Measurements from ENCODE around the gene WWC2. TPM values are rescaled to one million over a fixed set of nuclear protein-coding genes. Genes with fewer than 3 reads are reported as not detected.

The WWC2 gene
- total RNA-seq, 1 donor from 2014 or later = 11.1 TPM

GRCh38 chr4:183360161-183360919, 261.3 kb downstream of the WWC2 start:
- no peak for ATAC-seq

- no peak for ATAC-seq
These were observed 263.0 kb downstream of the WWC2 start for GRCh38 chr4:183362036-183362435.

- peak; percentile 30 for ATAC-seq
These were observed 264.0 kb downstream of the WWC2 start for GRCh38 chr4:183362916-183363542.

GRCh38 chr4:183364025-183364424, 265.0 kb downstream of the WWC2 start:
- no peak for ATAC-seq

- ATAC-seq = no peak
These were observed 267.3 kb downstream of the WWC2 start for GRCh38 chr4:183366206-183366835.

- ATAC-seq = no peak
These were observed 270.0 kb downstream of the WWC2 start for GRCh38 chr4:183369073-183369472.

Other genes starting within 250 kb of the WWC2 start
- gene DCTD, start 181.9 kb upstream of the WWC2 start, total RNA-seq = 72.1 TPM
- gene CLDN22, start 221.0 kb downstream of the WWC2 start, total RNA-seq = 0.16 TPM
- 1.2 TPM for gene CLDN24, start 223.2 kb downstream of the WWC2 start, total RNA-seq

Data from esophagus mucosa (tissue), 1 donor.